NCI-H748 (cell line): ENCODE results near the gene ABCA13.

ENCODE experiments used
- DNase-seq: peaks from one replicate; lab custom pipeline; 2025; ENCODE audit not compliant: unreplicated experiment; lab: John Stamatoyannopoulos, UW

ABCA13 gene

GRCh38 chr7:48242846-48243245, 71.6 kb downstream of the ABCA13 start:
- no peak for DNase-seq

- DNase-seq: no peak
These were observed 73.6 kb downstream of the ABCA13 start for GRCh38 chr7:48244864-48245271.

- no peak for DNase-seq
These were observed 74.7 kb downstream of the ABCA13 start for GRCh38 chr7:48245751-48246472.

GRCh38 chr7:48249166-48249565, 77.9 kb downstream of the ABCA13 start:
- DNase-seq: no peak

GRCh38 chr7:48250441-48250951, 79.2 kb downstream of the ABCA13 start:
- DNase-seq: no peak

GRCh38 chr7:48251766-48252165, 80.5 kb downstream of the ABCA13 start:
- no peak for DNase-seq

GRCh38 chr7:48252995-48253394, 81.7 kb downstream of the ABCA13 start:
- DNase-seq: no peak

GRCh38 chr7:48255046-48255445, 83.8 kb downstream of the ABCA13 start:
- no peak for DNase-seq

- DNase-seq: no peak
These were observed 88.4 kb downstream of the ABCA13 start for GRCh38 chr7:48259463-48260280.

GRCh38 chr7:48261696-48262095, 90.4 kb downstream of the ABCA13 start:
- no peak for DNase-seq

GRCh38 chr7:48262606-48263310, 91.5 kb downstream of the ABCA13 start:
- no peak for DNase-seq

- DNase-seq: no peak
These were observed 92.0 kb downstream of the ABCA13 start for GRCh38 chr7:48263311-48263650.

GRCh38 chr7:48269066-48269465, 97.8 kb downstream of the ABCA13 start:
- no peak for DNase-seq

- DNase-seq: no peak
These were observed 103.4 kb downstream of the ABCA13 start for GRCh38 chr7:48274662-48275061.

GRCh38 chr7:48279420-48279819, 108.2 kb downstream of the ABCA13 start:
- no peak for DNase-seq

- no peak for DNase-seq
These were observed 108.8 kb downstream of the ABCA13 start for GRCh38 chr7:48280100-48280499.

GRCh38 chr7:48285373-48285772, 114.1 kb downstream of the ABCA13 start:
- DNase-seq: no peak

- DNase-seq: no peak
These were observed 115.6 kb downstream of the ABCA13 start for GRCh38 chr7:48286836-48287235.

- no peak for DNase-seq
These were observed 118.4 kb downstream of the ABCA13 start for GRCh38 chr7:48289656-48290055.

- DNase-seq: no peak
These were observed 121.7 kb downstream of the ABCA13 start for GRCh38 chr7:48292949-48293348.

- no peak for DNase-seq
These were observed 124.2 kb downstream of the ABCA13 start for GRCh38 chr7:48295296-48295971.
